B cell (primary cell): Measurements from ENCODE around the gene SFMBT1.

Experiments used
- CTCF ChIP-seq: fragments of 200-600 bp; IDR thresholded peaks from one replicate; pipeline ENCODE4 v1.8.0; 2022; ENCODE audit warnings: antibody characterized with exemption, mild to moderate bottlenecking
- EZH2 ChIP-seq: IDR thresholded peaks from 2 replicates; pipeline ENCODE4 v1.6.1; 2012; ENCODE audit warnings: borderline replicate concordance, low read depth, mild to moderate bottlenecking, moderate library complexity, low read length; ENCODE audit not compliant: insufficient read depth, poor library complexity, severe bottlenecking

- TF ChIP-seq CTCF (no peak), EZH2 (no peak)
These were observed 141.9 kb downstream of the SFMBT1 start for GRCh38 chr3:52904000-52904399.
